ENCODE results near the gene CCR7. TPM values are rescaled to one million over a fixed set of nuclear protein-coding genes. Genes with fewer than 3 reads are reported as not detected.
"Not testable (repeated sequence)": the region's sequence is repeated elsewhere in the genome, so short reads cannot be mapped to it uniquely, and the experiment has no call there.

The CCR7 gene
- total and polyA plus RNA-seq, 2 of the 8 experiments (the other 6 are each of a cell fraction or from before 2014, with no cell fraction given), result 0.12 to 0.17 TPM

GRCh38 chr17:40586264-40586663, 21.0 kb upstream of the CCR7 start:
- DNase-seq (ENCODE audit: low read depth in 1 of 2, low spot score in 2 of 2); H3K79me1 ChIP-seq (ENCODE audit: low read depth, low read length); H3K9me3 ChIP-seq (ENCODE audit: insufficient read depth in 2 of 2, low read depth in 1 of 2, low read length in 1 of 2); H3K36me3 ChIP-seq (ENCODE audit: control insufficient read depth in 2 of 4, insufficient read depth in 4 of 4, low read length in 3 of 4); H2BK5ac ChIP-seq (ENCODE audit: low read depth, low read length); H2BK12ac ChIP-seq (ENCODE audit: low read depth, low read length); H2AFZ ChIP-seq (ENCODE audit: low read length); H3K4me1 ChIP-seq (replicated peaks in 1 of 4; ENCODE audit: control insufficient read depth in 3 of 4, insufficient read depth in 4 of 4, low read length in 3 of 4); H3K23ac ChIP-seq (ENCODE audit: insufficient read length); H4K20me1 ChIP-seq (replicated peaks in 1 of 2; ENCODE audit: control insufficient read depth in 1 of 2, insufficient read depth in 2 of 2, low read length in 2 of 2); H3K18ac ChIP-seq (ENCODE audit: extremely low read depth, low read length); H3K14ac ChIP-seq (ENCODE audit: insufficient read length); H4K8ac ChIP-seq (ENCODE audit: extremely low read depth, insufficient read depth, low read length); H2BK15ac ChIP-seq (ENCODE audit: low read length); H3K4me2 ChIP-seq (ENCODE audit: insufficient read depth in 1 of 2, low read depth in 2 of 2, low read length in 2 of 2); H3K27me3 ChIP-seq (replicated peaks in 1 of 4; ENCODE audit: control insufficient read depth in 3 of 4, extremely low read depth in 1 of 4, insufficient read depth in 3 of 4, low read length in 3 of 4); POLR2A ChIA-PET (ENCODE audit: partially characterized antibody); H3K27ac ChIP-seq (ENCODE audit: low read depth, low read length); H4K91ac ChIP-seq (replicated peaks; ENCODE audit: insufficient read length, low read length); H2BK20ac ChIP-seq (ENCODE audit: low read length); H3K4ac ChIP-seq (replicated peaks; ENCODE audit: insufficient read length, low read depth, low read length); H3K79me2 ChIP-seq (ENCODE audit: control insufficient read depth in 1 of 2, insufficient read depth in 2 of 2, low read length in 2 of 2); H2BK120ac ChIP-seq (replicated peaks; ENCODE audit: low read depth, low read length); H3K4me3 ChIP-seq (ENCODE audit: extremely low read depth in 1 of 4, insufficient read depth in 2 of 4, low read depth in 3 of 4, low read length in 4 of 4); H3K56ac ChIP-seq (replicated peaks; ENCODE audit: insufficient read length, low read depth, low read length); H2AK5ac ChIP-seq (ENCODE audit: low read depth, low read length); FAIRE-seq; H4K5ac ChIP-seq (ENCODE audit: insufficient read length, low read depth, low read length); H3K23me2 ChIP-seq (ENCODE audit: low read depth, low read length); H3K9ac ChIP-seq (replicated peaks in 1 of 4; ENCODE audit: extremely low read depth in 1 of 4, low read depth in 3 of 4, low read length in 3 of 4): not testable (repeated sequence)
- CTCF ChIA-PET (ENCODE audit: partially characterized antibody), result interaction anchor here (0.7 kb wide), 1 partner anchor 11 kb away, joined by 3 read pairs; no protein-coding TSS in a partner anchor
- 94% methylated on average over 3 of the region's 3 CpGs; no CpG with 5 or more reads in 1 of the 2 experiments for WGBS, 2 experiments (ENCODE audit: extremely low coverage in 1 of 2, insufficient coverage in 1 of 2, insufficient read length in 1 of 2, insufficient replicate concordance in 2 of 2, low coverage in 1 of 2, low lambda C conversion rate in 2 of 2, missing lambda C conversion rate in 1 of 2)

DNA sequence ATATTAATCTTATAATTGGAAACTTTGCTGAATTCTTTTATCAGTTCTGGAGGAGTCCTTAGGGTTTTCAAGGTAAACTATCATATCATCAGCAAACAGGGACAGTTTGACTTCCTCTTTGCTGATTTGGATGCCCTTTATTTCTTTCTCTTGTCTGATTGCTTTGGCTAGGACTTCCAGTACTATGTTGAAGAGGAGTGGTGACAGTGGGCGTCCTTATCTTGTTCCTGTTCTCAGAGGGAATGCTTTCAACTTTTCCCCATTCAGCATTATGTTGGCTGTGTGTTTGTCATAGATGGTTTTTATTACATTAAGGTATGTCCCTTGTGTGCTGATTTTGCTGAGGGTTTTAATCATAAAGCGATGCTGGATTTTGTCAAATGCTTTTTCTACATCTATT, 19.7 kb upstream of the CCR7 start:
- H3K79me1 ChIP-seq (ENCODE audit: low read depth, low read length); H2BK120ac ChIP-seq (replicated peaks; ENCODE audit: low read depth, low read length); H3K9ac ChIP-seq (replicated peaks in 1 of 4; ENCODE audit: extremely low read depth in 1 of 4, low read depth in 3 of 4, low read length in 3 of 4); H3K9me3 ChIP-seq (ENCODE audit: insufficient read depth in 2 of 2, low read depth in 1 of 2, low read length in 1 of 2); H3K23ac ChIP-seq (ENCODE audit: insufficient read length); H3K4me3 ChIP-seq (ENCODE audit: extremely low read depth in 1 of 4, insufficient read depth in 2 of 4, low read depth in 3 of 4, low read length in 4 of 4); H3K18ac ChIP-seq (ENCODE audit: extremely low read depth, low read length); H3K56ac ChIP-seq (replicated peaks; ENCODE audit: insufficient read length, low read depth, low read length); POLR2A ChIA-PET (ENCODE audit: partially characterized antibody); H3K23me2 ChIP-seq (ENCODE audit: low read depth, low read length); H4K5ac ChIP-seq (ENCODE audit: insufficient read length, low read depth, low read length); H3K27ac ChIP-seq (ENCODE audit: low read depth, low read length); H2BK15ac ChIP-seq (ENCODE audit: low read length); H3K4me1 ChIP-seq (replicated peaks in 1 of 4; ENCODE audit: control insufficient read depth in 3 of 4, insufficient read depth in 4 of 4, low read length in 3 of 4); H4K91ac ChIP-seq (replicated peaks; ENCODE audit: insufficient read length, low read length); H3K79me2 ChIP-seq (ENCODE audit: control insufficient read depth in 1 of 2, insufficient read depth in 2 of 2, low read length in 2 of 2); CTCF ChIA-PET (ENCODE audit: partially characterized antibody); H3K4me2 ChIP-seq (ENCODE audit: insufficient read depth in 1 of 2, low read depth in 2 of 2, low read length in 2 of 2); H4K8ac ChIP-seq (ENCODE audit: extremely low read depth, insufficient read depth, low read length); H3K36me3 ChIP-seq (ENCODE audit: control insufficient read depth in 2 of 4, insufficient read depth in 4 of 4, low read length in 3 of 4); H3K14ac ChIP-seq (ENCODE audit: insufficient read length); H2AK5ac ChIP-seq (ENCODE audit: low read depth, low read length); DNase-seq (ENCODE audit: low read depth in 1 of 2, low spot score in 2 of 2); H2BK12ac ChIP-seq (ENCODE audit: low read depth, low read length); FAIRE-seq; H4K20me1 ChIP-seq (replicated peaks in 1 of 2; ENCODE audit: control insufficient read depth in 1 of 2, insufficient read depth in 2 of 2, low read length in 2 of 2); H2AFZ ChIP-seq (ENCODE audit: low read length); H2BK20ac ChIP-seq (ENCODE audit: low read length); H3K4ac ChIP-seq (replicated peaks; ENCODE audit: insufficient read length, low read depth, low read length); H3K27me3 ChIP-seq (replicated peaks in 1 of 4; ENCODE audit: control insufficient read depth in 3 of 4, extremely low read depth in 1 of 4, insufficient read depth in 3 of 4, low read length in 3 of 4); H2BK5ac ChIP-seq (ENCODE audit: low read depth, low read length): not testable (repeated sequence)
- 84% methylated on average over 2 of the region's 2 CpGs; no CpG with 5 or more reads in 1 of the 2 experiments for WGBS, 2 experiments (ENCODE audit: extremely low coverage in 1 of 2, insufficient coverage in 1 of 2, insufficient read length in 1 of 2, insufficient replicate concordance in 2 of 2, low coverage in 1 of 2, low lambda C conversion rate in 2 of 2, missing lambda C conversion rate in 1 of 2)
